Fibroblast of pulmonary artery (primary cell): ENCODE measurements around the gene MASP1.

Experiments
- DNase-seq: peaks from one replicate; pipeline ENCODE4 v3.0.0-alpha.2; 2010; ENCODE audit warnings: low read depth
- H3K4me3 ChIP-seq: replicated peaks from 2 replicates; pipeline ENCODE4 v1.5.1; 2011; ENCODE audit warnings: low read depth, mild to moderate bottlenecking, control low read depth, low read length, moderate library complexity
- CTCF ChIP-seq: IDR thresholded peaks from 2 replicates; pipeline ENCODE4 v1.5.1; 2011; ENCODE audit warnings: mild to moderate bottlenecking, control low read depth, low read length, inconsistent platforms; ENCODE audit errors: missing control alignments

Gene MASP1

DNA sequence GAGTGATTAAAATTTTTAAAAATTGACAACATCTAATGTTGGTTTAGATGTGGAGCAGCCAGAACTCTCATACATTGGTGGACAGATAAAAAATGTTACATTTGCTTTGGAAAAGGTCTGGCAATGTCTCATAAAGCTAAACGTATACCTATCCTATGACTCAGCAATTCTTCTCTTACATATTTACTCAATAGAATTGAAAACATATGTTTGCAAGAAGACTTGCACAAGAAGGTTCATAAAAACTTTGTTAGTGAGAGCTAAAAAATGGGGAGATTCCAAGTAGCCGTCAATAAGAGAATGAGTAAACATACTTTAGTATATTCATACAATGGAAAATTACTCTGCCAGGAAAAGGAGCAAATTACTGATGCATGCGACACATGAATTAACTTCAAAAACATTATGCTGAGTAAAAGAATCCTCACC is 30.0 kb downstream of the MASP1 start:
- DNase-seq: peak; percentile 58
- TF ChIP-seq CTCF: no peak
- H3K4me3 ChIP-seq: no peak overlapping the region

GRCh38 chr3:187259171-187259570 is 32.4 kb downstream of the MASP1 start:
- no peak for TF ChIP-seq CTCF
- no peak for DNase-seq
- no peak overlapping the region for H3K4me3 ChIP-seq

DNA sequence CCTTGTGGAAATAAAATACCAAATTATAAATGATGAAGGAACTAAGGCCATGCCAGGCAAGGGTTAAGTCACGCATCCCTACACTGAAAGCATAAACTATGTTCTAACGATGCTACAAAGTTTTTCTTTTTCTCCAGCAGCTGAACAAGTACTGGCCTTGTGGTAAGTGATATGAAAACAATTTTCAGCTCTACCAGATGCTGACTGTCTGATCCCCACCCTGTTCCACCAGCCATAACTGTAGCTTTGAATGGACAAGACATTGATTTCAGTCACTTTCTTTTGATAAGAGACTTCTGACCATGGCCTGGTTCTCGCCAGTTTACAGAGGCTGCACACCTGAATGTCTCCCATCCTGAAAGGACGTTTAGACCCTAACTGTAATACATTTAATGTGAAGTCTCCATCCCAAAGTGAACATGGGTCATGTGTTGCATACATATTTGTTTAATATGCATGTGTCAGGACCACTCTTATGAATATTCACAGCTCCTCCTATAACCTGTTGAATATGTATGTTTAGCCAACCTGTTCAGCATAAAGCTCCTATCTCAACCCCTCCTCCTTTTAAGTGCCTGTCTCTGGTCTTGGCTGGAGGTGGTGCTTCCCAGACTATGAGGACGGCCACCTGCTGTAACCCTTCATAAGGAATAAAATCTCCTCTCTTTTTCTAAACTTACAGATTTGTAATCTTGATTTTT is 33.4 kb downstream of the MASP1 start:
- H3K4me3 ChIP-seq: no peak overlapping the region
- DNase-seq: no peak
- TF ChIP-seq CTCF: no peak

- H3K4me3 ChIP-seq: no peak overlapping the region
- no peak for TF ChIP-seq CTCF
- no peak for DNase-seq
Measured at GRCh38 chr3:187257471-187257870, 34.1 kb downstream of the MASP1 start.

DNA sequence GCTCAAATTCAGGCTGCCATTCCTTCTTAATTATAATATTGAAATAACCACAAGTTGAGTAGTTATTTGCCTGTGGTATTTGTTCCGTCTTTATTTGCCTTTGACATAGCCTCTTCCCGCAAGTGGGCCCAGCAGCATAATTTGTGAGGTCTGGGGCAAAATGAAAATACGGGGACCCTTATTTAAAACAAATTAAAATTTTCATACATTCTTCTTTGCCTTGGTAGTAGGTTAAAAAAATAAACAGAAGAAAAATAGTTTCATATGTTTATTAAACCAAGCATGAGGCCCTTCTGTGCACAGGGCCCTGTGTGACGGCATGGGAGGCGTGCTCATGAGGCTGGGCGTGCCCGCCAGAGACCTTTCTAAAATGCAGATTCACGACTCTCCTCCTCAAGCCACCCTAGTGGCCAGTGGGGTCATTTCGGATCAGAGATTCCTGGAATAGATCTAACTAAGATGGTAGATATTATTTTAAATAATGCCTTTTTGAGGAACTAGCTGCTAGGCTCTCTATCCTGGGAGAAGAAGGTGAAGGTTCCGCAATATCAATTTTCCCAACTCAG is 35.4 kb downstream of the MASP1 start:
- DNase-seq: no peak

DNA sequence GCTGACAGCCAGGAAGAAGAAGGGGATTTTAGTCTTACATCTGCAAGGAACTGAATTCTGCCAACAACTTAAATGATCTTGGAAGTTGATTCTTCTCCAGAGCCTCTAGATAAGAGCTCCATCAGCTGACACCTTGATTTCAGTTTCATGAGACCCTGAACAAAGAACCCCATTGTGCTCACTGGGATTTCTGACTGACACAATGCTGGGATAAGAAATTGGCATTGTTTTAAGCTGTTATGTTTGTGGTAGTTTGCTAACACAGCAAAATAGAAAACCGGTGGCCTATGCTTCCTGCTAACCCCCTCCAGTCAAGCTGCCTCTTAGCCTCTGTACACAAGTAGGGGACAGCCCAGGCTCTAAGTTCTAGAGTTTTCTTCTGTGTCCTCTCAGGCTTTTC is 36.2 kb downstream of the MASP1 start:
- H3K4me3 ChIP-seq: no peak overlapping the region
- TF ChIP-seq CTCF: no peak
- DNase-seq: peak; percentile 64

More for the DNA sequence above, 35.4 kb downstream of the MASP1 start:
- TF ChIP-seq CTCF: no peak
- no peak overlapping the region for H3K4me3 ChIP-seq

DNA sequence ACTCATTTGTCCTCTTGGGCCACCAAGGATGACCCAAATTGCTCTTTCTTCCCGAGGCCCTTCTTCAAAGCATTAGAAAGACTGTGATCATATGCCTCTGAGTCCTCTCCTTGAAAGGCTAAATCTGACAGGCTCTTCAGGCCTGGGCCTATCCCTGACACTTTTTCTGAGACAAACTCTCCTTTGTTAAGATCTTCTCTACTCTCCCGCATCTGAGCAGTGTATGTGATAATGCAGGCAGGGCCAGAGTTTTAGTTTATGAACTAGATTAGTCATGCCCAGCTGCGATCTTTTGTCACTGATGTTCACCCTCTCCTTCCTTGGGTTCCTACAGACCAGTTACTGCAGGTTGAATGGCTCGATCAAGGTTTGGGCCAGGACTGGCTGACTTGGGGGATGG is 39.2 kb downstream of the MASP1 start:
- DNase-seq: no peak
- no peak overlapping the region for H3K4me3 ChIP-seq
- no peak for TF ChIP-seq CTCF
